Left lung (tissue), 10 donors: ENCODE data around the gene FGA. TPM values are rescaled to one million over a fixed set of nuclear protein-coding genes. Genes with fewer than 3 reads are reported as not detected.

Experiments used
- ATAC-seq: fragments of 200-7000 bp; cut with Tn5 transposase; one replicate; pipeline ENCODE4 v1.9.1; 2020; ENCODE audit warnings: moderate library complexity
- DNase-seq, 4 donors: peaks; one replicate each; pipeline ENCODE4 v3.0.0-alpha.2; 2013 to 2020
- H3K27ac ChIP-seq, 2 donors: fragments of 200-600 bp; sonication (generic) in 1 of 2; one replicate each; pipeline versions ENCODE4 v1.5.0 to v1.8.0; 2020 to 2021
- H3K27me3 ChIP-seq, 2 donors: fragments of 200-600 bp; sonication (generic) in 1 of 2; one replicate each; pipeline versions ENCODE4 v1.5.0 to v1.8.0; 2020 to 2021
- H3K36me3 ChIP-seq, 2 donors: fragments of 200-600 bp; sonication (generic) in 1 of 2; one replicate each; pipeline versions ENCODE4 v1.5.0 to v1.8.0; 2020 to 2021
- H3K4me1 ChIP-seq, 2 donors: fragments of 200-600 bp; one replicate each; pipeline ENCODE4 v1.8.0; 2021
- H3K4me3 ChIP-seq, 2 donors: fragments of 200-600 bp; sonication (generic) in 1 of 2; one replicate each; pipeline versions ENCODE4 v1.5.0 to v1.8.0; 2020 to 2021; ENCODE audit warnings: mild to moderate bottlenecking in 1 of 2
- H3K9me3 ChIP-seq, 2 donors: fragments of 200-600 bp; sonication (generic) in 1 of 2; one replicate each; pipeline versions ENCODE4 v1.5.0 to v1.8.0; 2020 to 2021
- intact Hi-C, 2 donors: fragments of 100-400 bp; cut with DNase I; formaldehyde crosslinking; loops; one replicate each; pipeline versions ENCODE4 v1.11.2 to v1.14.2; 2022
- polyA plus RNA-seq, 6 donors: library from polyadenylated mRNA; unstranded; fragments of 120-200 nt; gene quantifications; one replicate each; pipeline ENCODE4 v1.2.1, GENCODE V29; 2013; ENCODE audit not compliant: insufficient read length in 6 of 6
- total RNA-seq, 2 donors: library from RNA; stranded (reverse); fragmentation: NEBNext Ultra II Directional; extraction: Animal tissue kit (Norgen Biotek cat#: 25700); gene quantifications; one replicate each; pipeline ENCODE4 v1.2.1, GENCODE V29; 2021
- TF ChIP-seq, protein P1 (sequence below), 2 donors: fragments of 200-600 bp; sonication (generic) in 1 of 2; IDR thresholded peaks; one replicate each; pipeline versions ENCODE4 v1.5.0 to v1.8.0; 2021; ENCODE audit warnings: antibody characterized with exemption in 2 of 2
- donor health status: DM: no; HTN: yes; CAD: no.
- donor health status: DM: no; HTN: no; CAD: no.

FGA gene
- total and polyA plus RNA-seq, 8 donors, result 1.3 to 75.6 (median 3.1) TPM; not detected in 4

- no peaks in the 10 kb centered on the region for H3K9me3 ChIP-seq
- ATAC-seq (no peak), DNase-seq (no peak)
- H3K36me3 ChIP-seq, result no peaks in the 10 kb centered on the region
- no peak overlapping the region for H3K4me3 ChIP-seq
- intact Hi-C loops, result no loop called here
- no peaks in the 10 kb centered on the region for H3K27me3 ChIP-seq
- H3K27ac ChIP-seq, result no peak overlapping the region
- TF ChIP-seq, protein P1, sequence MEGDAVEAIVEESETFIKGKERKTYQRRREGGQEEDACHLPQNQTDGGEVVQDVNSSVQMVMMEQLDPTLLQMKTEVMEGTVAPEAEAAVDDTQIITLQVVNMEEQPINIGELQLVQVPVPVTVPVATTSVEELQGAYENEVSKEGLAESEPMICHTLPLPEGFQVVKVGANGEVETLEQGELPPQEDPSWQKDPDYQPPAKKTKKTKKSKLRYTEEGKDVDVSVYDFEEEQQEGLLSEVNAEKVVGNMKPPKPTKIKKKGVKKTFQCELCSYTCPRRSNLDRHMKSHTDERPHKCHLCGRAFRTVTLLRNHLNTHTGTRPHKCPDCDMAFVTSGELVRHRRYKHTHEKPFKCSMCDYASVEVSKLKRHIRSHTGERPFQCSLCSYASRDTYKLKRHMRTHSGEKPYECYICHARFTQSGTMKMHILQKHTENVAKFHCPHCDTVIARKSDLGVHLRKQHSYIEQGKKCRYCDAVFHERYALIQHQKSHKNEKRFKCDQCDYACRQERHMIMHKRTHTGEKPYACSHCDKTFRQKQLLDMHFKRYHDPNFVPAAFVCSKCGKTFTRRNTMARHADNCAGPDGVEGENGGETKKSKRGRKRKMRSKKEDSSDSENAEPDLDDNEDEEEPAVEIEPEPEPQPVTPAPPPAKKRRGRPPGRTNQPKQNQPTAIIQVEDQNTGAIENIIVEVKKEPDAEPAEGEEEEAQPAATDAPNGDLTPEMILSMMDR (IDR thresholded peaks at IDR 0.05), result no peak
- H3K4me1 ChIP-seq, result peaks cover 0 to 2% of the 10 kb centered on the region in 2 donors
Observed at GRCh38 chr4:154593868-154594267, 3.3 kb upstream of the FGA start.

GRCh38 chr4:154591890-154592289, 1.3 kb upstream of the FGA start:
- H3K36me3 ChIP-seq, result no peaks in the 10 kb centered on the region
- no peak for DNase-seq
- TF ChIP-seq, protein P1 (IDR thresholded peaks at IDR 0.05), result no peak
- no peaks in the 10 kb centered on the region for H3K27me3 ChIP-seq
- no peaks in the 10 kb centered on the region for H3K9me3 ChIP-seq
- H3K4me3 ChIP-seq, result no peak overlapping the region
- intact Hi-C loops, result no loop called here
- H3K27ac ChIP-seq, result no peak overlapping the region
- ATAC-seq, result no peak
- H3K4me1 ChIP-seq, result peaks cover 0 to 2% of the 10 kb centered on the region in 2 donors

DNA sequence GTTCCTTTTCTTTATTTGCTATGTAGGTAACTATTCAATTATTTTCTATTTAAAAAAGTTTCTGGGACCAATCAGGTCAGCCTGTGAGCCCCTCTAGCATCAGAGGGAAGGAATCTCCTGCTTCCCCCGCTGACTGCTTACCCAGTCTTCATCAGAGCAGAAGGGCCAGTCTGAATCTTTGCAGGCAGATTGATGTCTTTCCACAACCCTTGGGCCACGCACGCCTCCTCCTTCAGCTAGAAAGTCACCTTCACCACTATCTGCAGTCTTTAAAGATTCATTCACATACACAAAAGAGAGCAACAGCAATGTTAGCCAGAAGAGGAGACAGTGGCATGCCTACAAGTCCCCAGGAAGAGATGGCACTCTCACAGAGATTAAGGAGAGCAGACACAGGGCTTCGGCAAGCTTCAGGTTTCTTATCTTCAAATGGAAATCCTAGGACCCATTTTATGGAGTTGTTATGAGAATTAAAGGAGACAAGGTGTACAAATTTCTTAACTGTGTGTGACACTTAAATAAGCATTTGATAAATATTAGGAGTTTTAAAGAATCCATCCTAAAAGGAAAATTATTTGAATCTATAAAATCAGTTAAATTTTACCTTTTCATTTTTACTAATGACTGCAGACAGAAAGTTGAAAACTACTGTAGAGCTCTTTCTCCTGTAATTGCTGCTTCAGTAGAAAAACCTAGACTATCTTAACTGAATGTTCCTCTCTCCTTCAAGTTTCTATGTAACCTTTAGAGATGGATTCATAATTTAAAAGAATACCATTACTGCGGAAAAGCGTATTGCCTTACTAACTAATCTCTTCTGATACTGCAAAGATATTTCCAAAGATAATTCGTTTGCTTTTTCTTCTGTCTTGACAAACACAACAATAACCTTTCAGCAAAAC, 995 bp downstream of the FGA start:
- Histone ChIP-seq H3K27ac (no peak overlapping the region), H3K9me3 (no peaks in the 10 kb centered on the region), H3K4me3 (peak overlapping the region in 1 of 2 donors; percentile 0), H3K36me3 (no peaks in the 10 kb centered on the region), H3K27me3 (no peaks in the 10 kb centered on the region), H3K4me1 (peaks cover 0 to 2% of the 10 kb centered on the region in 2 donors)
- intact Hi-C loops, result no loop called here
- DNase-seq, result no peak
- TF ChIP-seq, protein P1 (IDR thresholded peaks at IDR 0.05), result no peak
- no peak for ATAC-seq

DNA sequence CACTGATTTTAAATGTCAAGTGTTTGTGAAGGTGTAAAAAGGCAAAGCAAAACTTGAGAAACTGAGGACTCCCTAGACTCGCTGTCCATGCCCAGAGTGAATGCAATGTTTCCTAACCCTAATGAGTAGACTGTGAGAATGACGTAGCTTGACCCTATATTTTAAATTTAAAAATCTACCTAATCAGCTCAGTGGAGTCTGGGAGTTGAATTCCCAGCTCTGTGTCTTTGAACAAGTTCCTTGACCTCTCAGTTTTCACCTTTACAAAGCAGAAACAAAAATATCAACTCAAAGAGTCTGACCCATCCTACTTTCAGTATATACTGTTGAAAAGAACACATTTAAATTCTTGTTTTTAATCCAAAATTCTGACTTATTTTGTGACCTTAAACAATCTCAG, 2.3 kb downstream of the FGA start:
- TF ChIP-seq, protein P1 (IDR thresholded peaks at IDR 0.05), result no peak
- Histone ChIP-seq H3K27me3 (no peaks in the 10 kb centered on the region), H3K4me3 (no peak overlapping the region), H3K4me1 (peaks cover 0 to 2% of the 10 kb centered on the region in 2 donors), H3K36me3 (no peaks in the 10 kb centered on the region), H3K27ac (no peak overlapping the region), H3K9me3 (no peaks in the 10 kb centered on the region)
- intact Hi-C loops, result no loop called here
- ATAC-seq (no peak), DNase-seq (no peak)

GRCh38 chr4:154586296-154587033, 4.1 kb downstream of the FGA start:
- TF ChIP-seq, protein P1 (IDR thresholded peaks at IDR 0.05), result no peak
- Histone ChIP-seq H3K27ac (no peak overlapping the region), H3K36me3 (no peaks in the 10 kb centered on the region), H3K27me3 (no peaks in the 10 kb centered on the region), H3K4me3 (no peak overlapping the region), H3K4me1 (peaks cover 0 to 2% of the 10 kb centered on the region in 2 donors), H3K9me3 (no peaks in the 10 kb centered on the region)
- intact Hi-C loops, result no loop called here
- no peak for DNase-seq
- ATAC-seq, result no peak
